RPMI8226 (cell line): Measurements from ENCODE around the gene HLA-DQA1.
"Not testable (repeated sequence)": the region's sequence is repeated elsewhere in the genome, so short reads cannot be mapped to it uniquely, and the experiment has no call there.

ENCODE experiments used
- DNase-seq: peaks from one replicate; pipeline ENCODE4 v3.0.0-alpha.2; 2015

HLA-DQA1 gene

DNA sequence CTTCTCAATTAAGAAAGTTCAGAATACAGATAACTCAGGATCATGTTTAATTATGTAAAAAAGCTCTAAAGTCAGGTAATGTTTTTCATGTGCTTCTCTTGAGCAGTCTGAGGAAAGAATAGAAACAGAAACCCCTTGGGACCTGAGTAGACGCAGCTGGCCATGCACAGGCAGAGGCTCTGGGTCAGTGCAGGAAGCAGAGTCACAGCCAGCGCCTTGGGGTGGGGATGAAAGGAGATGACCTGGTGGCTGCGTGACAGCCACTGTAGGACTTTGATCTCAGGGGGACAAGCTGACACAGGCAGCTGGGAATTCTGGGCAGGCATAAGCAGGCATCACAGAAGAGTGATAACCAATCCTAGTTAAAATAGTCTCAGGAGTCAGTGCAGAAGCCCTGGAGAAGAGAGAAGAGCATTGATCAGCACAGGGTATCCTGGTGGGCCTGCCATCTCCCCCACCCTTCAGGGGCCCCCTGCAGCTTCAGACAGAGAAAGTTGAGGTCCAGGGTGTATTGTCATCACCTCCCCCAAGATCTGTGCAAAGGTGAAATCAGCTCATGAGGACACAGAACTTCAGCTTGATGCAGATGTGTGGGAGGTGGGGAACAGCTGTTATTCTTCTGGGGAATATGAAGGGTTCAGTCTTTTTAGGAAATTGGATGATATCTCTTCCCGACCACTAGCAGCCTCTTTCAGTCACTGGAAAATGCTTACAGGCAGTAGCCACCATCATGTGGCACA lies 22.8 kb downstream of the HLA-DQA1 start:
- no peak for DNase-seq

DNA sequence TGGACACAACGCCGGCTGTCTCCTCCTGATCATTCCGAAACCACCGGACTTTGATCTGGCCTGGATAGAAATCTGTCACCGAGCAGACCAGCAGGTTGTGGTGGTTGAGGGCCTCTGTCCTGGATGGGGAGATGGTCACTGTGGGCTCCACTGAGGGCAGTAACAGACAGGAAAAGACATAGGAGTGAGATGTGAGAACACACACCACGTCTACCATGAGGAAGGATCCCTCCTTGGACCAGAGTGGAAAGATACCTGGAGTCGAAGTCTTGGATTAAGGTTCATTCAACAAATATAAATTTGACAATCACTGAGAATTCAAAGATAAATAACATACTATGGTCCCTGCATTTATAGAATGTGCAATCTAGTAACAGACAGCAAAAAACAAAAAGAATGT lies 24.9 kb downstream of the HLA-DQA1 start:
- DNase-seq, result no peak

DNA sequence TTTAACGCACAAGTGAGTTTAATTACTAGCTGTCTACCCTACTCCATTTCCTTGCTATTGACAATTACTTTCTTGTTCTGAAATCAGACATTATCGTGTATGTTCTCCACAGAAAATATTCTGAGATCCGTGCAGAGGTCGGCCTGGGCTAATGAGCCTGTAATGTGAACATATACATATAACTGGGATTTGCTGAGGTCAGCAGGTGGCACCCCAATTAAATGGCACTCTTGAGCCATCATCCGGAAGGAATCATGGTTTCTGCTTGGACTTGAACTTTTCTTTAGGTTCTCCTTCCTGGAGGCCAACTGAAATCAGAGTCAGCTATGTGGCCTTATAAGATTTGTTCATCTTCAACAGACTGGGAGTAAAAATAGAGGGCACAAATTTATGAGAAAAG lies 25.6 kb downstream of the HLA-DQA1 start:
- no peak for DNase-seq

DNA sequence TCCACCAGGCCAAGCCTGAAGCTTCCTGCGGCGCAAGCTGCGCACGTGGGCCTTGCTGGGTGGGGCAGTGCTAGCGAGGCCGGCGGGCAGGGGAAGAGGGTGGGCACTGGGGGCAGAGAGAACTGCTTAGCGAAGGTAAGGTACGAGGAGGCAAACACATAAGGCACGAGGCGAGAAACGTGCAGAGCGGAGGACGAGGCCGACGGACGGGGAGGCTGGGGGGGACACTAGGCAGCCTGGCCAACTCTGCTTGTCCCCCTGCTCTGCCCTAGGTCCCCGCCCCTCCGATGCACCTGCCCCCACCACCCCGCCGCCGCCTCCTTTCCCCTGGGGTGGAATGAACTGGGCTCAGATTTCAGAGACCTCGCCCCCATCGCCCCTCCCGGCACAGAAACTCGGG lies 27.1 kb downstream of the HLA-DQA1 start:
- DNase-seq, result no peak

DNA sequence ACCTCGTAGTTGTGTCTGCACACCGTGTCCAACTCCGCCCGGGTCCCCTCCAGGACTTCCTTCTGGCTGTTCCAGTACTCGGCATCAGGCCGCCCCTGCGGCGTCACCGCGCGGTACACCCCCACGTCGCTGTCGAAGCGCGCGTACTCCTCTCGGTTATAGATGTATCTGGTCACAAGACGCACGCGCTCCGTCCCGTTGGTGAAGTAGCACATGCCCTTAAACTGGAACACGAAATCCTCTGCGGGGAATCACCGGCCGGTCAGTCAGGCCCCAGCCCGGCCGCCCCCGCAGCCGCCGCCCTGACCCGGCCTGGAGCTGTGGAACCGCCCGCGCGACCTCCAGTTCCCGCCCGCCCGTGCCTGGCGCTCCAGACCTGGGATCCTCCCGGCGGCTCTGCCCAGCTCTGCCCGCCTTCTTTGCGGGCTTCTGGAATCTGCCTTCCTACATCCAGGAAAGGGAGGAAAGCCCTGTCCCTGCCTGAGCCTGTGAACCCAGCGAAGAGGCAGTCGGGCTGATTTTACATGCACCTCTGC lies 27.7 kb downstream of the HLA-DQA1 start:
- DNase-seq, result no peak

DNA sequence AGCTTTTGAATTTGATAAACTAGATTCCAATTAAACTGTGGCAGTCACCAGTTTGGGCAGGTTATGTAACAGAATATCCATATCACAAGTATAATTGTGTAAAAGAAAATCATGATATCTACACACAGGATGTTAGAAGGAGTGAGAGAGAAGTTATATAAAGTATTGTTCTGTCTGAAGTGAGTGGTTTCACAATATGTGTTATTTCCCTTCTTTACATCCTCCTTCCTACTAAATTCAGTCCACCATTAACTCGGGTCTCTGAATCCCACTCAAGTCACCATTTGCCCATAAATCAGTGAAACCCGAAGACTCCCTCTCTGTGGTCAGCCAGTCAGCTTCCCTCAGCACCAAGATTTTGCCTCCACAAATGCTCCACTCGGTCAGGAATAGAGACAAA lies 28.5 kb downstream of the HLA-DQA1 start:
- no peak for DNase-seq

DNA sequence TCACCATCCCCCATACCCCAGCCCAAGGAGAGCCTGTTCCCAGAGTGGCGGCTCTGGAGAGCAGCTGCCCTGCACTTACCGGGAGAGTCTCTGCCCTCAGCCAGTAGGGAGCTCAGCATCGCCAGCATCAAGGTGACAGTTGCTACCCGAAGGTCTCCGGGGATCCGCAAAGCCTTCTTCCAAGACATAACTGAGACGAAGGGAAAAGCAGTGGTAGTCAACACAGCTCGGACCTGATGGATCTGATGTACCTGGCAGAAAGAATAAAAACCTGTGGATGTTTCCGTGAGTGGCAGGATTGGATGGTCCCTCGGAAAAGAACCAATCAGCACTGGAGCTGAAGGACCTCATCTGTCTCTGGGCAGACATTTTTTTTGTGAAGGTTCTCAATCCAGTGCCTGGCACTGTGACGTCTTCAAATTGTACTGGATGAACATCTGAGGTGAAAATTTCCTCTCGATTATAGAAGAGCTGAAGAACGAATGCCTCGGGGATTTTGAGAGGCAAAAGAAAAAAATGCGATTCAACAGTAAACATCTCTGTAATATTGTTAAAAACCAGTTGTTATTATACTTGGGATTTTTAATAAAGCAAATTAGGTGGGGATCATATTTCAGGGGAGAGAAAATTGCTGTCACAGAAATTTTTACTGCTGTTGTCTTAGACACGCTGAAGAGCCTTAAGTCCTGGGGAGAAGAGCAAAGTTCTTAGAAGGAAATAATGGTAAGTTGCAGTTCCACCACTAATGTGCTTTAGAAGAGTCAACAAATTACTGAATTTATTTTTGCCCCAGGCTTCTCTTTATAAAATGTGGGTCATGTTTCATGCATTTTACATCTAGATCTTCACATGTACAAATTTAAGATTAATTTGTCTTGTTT lies 29.5 kb downstream of the HLA-DQA1 start, which contains the start of gene HLA-DQB1:
Gene HLA-DQB1, minus strand, starts transcription at position 238 of the 881 bp plus-strand sequence. Its CDS starts 50 bp downstream, at position 188.
- no peak for DNase-seq

DNA sequence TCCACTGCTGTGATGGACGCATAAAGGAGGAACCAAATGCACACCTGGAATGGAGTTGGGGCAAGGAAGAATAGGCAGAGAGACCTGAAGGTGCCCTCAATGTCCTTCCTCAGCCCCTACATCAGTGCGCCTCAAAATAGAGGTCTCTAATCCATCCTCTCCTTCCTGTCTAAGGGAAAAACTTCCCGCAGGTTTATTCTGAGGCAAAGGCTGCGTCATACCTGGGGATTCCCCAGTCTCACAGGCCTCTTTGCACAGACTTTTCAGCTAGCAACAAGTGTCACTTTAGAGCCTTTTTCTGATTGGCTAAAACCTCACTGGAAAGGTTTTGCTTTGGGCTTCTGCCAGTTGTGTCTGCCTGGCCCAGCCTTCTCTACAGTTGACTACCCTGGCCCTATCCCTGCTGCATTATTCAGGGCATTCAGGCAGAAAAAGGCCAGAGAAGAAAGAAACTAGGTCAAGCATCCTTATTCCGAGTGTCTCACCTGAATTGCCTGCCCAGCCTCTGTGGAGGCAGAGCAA lies 31.1 kb downstream of the HLA-DQA1 start:
- DNase-seq, result peak; percentile 4

DNA sequence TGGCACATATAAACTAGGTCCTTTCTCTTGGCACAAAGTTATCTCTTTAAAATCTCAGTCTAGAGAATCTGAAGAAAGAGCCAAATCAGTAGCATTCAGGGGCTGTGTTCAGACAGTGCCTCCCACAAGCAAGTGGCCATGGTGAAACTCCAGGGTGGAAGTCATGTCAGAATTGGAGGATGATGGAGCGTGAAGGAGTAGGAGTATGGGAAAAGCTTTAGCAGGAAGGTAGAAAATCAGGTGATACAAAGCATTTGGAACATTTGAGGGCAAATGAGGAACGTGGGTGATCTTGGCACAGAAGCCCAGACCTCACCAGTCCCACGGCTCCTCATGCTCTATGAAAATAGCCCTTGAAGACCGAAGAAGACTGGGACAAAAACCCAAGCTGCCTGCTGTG lies 32.0 kb downstream of the HLA-DQA1 start:
- DNase-seq, result no peak

DNA sequence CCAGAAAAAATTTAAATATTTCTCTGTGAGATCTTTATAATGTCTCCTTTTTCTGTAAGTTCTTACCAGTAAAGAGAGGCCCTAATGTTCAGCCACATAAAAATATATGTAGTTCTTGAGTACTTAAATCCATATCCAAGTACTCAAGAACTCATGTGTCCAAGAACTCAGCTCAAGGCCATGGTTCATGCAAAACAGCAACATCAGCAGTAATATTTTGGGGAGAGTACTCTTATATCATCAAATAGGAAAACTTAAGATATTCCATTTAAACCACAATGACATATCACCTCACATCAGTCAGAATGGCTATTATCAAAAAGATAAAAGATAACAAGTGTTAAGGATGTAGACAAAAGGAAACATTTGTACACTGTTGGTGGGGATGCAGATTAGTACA lies 32.7 kb downstream of the HLA-DQA1 start:
- no peak for DNase-seq

DNA sequence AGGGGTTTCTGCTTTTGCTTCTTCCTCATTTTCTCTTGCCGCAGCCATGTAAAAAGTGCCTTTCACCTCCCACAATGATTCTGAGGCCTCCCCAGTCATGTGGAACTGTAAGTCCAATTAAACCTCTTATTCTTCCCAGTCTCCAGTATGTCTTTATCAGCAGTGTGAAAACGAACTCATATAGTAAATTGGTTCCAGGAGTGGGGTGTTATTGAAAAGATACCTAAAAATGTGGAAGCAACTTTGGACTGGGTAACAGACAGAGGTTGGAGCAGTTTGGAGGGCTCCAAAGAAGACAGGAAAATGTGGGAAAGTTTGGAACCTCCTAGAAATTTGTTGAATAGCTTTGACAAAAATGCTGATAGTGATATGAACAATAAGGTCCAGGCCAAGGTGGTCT lies 34.7 kb downstream of the HLA-DQA1 start:
- not testable (repeated sequence) for DNase-seq

DNA sequence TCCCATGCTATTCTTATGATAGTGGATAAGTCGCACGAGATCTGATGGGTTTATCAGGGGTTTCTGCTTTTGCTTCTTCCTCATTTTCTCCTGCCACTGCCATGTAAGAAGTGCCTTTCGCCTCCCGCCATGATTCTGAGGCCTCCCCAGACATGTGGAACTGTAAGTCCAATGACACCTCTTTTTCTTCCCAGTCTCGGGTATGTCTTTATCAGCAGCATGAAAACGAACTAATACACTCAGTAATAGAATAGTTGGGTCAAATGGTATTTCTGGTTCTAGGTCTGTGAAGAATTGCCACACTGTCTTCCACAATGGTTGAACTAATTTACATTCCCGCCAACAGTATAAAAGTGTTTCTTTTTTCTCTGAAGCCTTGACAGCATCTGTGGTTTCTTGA lies 36.9 kb downstream of the HLA-DQA1 start:
- not testable (repeated sequence) for DNase-seq

DNA sequence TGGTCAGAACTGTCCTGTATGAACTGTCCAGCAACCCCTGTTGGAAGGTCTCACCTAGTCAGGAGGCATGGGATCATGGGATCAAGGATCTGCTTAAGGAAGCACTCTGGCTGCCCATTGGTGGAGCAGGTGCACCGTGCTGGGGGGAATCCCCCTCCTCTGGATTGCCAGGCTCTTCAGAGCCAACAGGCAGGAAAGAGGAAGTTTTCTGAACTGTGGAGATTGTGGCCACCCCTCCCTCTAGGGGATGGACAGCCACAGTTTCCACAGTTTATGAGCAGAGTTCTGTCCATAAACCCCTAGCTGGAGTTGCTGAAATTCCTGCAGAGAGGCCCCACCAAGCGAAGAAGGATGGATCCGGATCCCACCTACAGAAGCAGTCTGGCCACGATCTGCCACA lies 42.3 kb downstream of the HLA-DQA1 start:
- no peak for DNase-seq

DNA sequence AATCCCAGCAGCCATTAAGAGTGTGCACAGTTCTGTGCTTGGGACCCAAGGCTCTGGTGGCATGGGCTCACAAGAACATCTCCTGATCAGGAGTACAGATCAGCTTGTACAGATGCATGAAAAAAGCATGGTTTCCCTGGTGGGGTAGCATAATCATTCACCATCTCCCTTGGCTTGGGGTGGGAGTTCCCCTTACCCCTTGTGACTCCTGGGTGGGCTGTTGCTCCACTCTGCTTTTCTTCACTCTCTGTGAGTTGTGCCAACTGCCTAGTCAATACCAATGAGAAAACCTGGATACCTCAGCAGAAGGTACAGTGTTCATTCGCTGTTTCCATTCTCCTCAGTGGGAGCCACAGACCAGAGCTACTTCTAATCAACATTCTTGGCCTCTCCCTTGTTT lies 42.8 kb downstream of the HLA-DQA1 start:
- DNase-seq, result no peak

DNA sequence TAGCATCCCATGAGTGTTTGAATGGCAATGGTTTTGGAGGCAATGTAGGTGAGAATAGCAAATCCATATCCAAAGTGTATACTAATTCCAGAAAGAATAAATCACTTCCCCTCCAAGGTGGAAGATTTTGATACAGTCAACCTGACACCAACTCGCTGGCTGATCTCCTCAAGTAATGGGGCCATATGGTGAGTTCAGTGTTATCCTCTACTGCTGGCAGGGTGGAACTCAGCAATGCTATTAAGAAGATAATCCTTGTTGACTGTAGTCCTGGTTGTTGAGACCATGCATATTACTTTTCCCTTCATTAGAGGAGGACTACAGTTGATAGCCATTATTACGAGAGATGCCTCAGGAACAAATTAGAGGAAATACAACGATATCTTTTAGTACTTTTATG lies 47.0 kb downstream of the HLA-DQA1 start:
- no peak for DNase-seq

DNA sequence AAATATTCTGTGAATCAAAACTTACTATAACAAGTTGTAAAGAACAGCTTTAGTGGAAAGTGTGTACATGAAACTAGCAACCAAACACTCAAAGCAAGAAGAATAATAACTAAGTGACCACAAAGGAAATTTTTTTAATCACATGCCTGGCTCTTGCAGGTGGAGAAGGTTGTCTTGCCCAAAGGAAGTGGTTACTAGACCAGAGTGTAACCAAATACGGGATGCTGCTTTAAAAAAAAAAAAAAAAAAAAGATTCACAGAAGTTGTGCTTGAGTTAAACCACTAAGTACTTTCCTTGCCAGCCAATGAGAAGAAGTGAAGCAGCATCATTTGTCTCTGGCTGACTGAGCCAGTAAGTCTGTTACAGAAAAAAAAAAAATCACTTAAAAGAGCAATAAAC lies 48.4 kb downstream of the HLA-DQA1 start:
- peak; percentile 16 for DNase-seq

DNA sequence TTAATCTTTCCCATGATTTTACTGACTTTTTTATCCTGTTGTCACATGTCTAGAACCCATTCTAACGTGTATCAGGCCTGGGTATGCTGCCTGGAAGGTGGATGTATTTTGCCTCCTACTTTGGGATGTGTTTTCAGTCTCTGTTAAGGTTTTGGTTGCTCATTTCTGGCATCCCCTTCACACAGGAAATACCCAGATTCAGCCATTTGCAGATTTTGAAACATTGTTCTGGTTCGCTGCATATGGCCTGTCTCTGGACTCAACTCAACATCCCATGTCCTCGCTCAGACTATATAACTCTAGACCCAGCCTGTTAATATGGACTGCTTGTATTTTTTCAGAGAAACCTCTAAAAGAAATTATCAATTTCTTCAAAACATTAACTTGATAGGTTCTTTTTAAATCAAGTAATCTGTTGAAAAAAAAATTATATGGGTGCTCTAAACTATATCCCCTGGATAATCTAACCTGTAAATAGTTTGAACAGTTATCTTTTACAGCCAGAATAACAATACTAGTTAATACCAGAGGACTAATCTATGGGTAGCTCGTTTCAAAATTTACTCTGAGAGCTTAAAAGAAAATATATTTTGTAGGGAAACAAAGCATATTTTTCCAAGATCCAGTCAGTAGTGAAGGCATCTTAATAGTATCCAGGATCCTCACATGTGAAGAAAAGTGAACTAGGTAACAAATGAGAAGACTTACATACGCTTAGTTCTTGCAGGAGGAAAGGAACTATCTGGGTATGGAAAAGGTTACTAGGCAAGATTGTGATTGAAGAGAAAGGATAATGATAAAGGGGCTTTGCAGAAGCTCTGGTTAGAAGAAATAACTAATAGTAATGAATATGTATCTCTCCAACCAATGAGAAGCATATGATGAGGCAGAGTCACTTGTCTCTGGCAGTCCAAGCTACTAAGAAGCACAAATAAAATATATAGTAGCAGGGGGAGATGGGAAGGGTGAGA lies 52.6 kb downstream of the HLA-DQA1 start:
- DNase-seq, result no peak

DNA sequence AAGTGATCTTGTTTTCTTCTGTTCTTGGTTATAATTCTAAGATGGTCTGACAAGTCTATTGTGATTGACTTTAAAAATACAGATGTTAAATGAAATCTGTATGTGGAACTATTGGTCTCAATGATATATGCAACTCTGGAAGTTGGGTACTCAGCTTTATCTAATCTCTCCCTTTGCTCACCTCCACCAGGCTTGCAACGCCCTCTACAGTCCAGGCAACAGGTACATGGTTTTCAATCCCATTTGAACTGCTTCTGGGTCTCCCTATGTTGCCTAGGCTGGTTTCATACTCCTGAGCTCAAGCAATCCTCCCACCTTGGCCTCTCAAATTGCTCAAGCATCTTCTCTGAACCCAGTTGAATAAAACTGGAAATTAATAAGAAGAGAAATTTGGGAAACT lies 54.8 kb downstream of the HLA-DQA1 start:
- DNase-seq, result peak; percentile 9
